H9 (cell line): ENCODE results near the gene LIF. TPM values are rescaled to one million over a fixed set of nuclear protein-coding genes. Genes with fewer than 3 reads are reported as not detected.

Experiments used
- DNase-seq: peaks from one replicate; pipeline ENCODE4 v3.0.0-alpha.2; 2017
- H2AFZ ChIP-seq: one replicate; pipeline ENCODE4 v1.6.1; 2013; ENCODE audit warnings: mild to moderate bottlenecking, low read length, control low read depth, moderate library complexity
- H2AK5ac ChIP-seq: 2 replicates; pipeline ENCODE4 v1.6.1; 2013; ENCODE audit warnings: low read length, control low read depth, mixed read lengths; ENCODE audit not compliant: insufficient read length
- H2BK120ac ChIP-seq: one replicate; pipeline ENCODE4 v1.6.1; 2013; ENCODE audit warnings: low read depth, mild to moderate bottlenecking, low read length, control low read depth, inconsistent platforms; ENCODE audit not compliant: poor library complexity, severe bottlenecking
- H2BK12ac ChIP-seq: 2 replicates; pipeline ENCODE4 v1.6.1; 2013; ENCODE audit warnings: low read length, control low read depth, mixed read lengths, low read depth; ENCODE audit not compliant: insufficient read length
- H2BK15ac ChIP-seq: 2 replicates; pipeline ENCODE4 v1.6.1; 2013; ENCODE audit warnings: low read depth, low read length, control low read depth
- H2BK20ac ChIP-seq: one replicate; pipeline ENCODE4 v1.6.1; 2013; ENCODE audit warnings: low read depth, mild to moderate bottlenecking, low read length, control low read depth, inconsistent platforms; ENCODE audit not compliant: poor library complexity, severe bottlenecking
- H2BK5ac ChIP-seq: 2 replicates; pipeline ENCODE4 v1.6.1; 2013; ENCODE audit warnings: low read length, control low read depth, mixed read lengths; ENCODE audit not compliant: insufficient read length
- H3K14ac ChIP-seq: 2 replicates; pipeline ENCODE4 v1.6.1; 2013; ENCODE audit warnings: low read length, control low read depth; ENCODE audit not compliant: insufficient read depth
- H3K18ac ChIP-seq: 2 replicates; pipeline ENCODE4 v1.6.1; 2013; ENCODE audit warnings: low read depth, mild to moderate bottlenecking, mixed read lengths, low read length, control low read depth; ENCODE audit not compliant: insufficient read length
- H3K23ac ChIP-seq: 2 replicates; pipeline ENCODE4 v1.6.1; 2013; ENCODE audit warnings: low read length, control low read depth, mixed read lengths, low read depth; ENCODE audit not compliant: insufficient read length
- H3K23me2 ChIP-seq: 2 replicates; pipeline ENCODE4 v1.6.1; 2013; ENCODE audit warnings: low read depth, mild to moderate bottlenecking, mixed read lengths, low read length, control low read depth; ENCODE audit not compliant: insufficient read length, poor library complexity, severe bottlenecking
- H3K27ac ChIP-seq: 2 replicates; pipeline ENCODE4 v1.5.1; 2013; ENCODE audit warnings: low read length, control low read depth, mixed read lengths, low read depth; ENCODE audit not compliant: insufficient read length
- H3K27me3 ChIP-seq: 2 replicates; pipeline ENCODE4 v1.6.1; 2013; ENCODE audit warnings: low read length, control low read depth, inconsistent platforms; ENCODE audit not compliant: insufficient read depth
- H3K4ac ChIP-seq: 2 replicates; pipeline ENCODE4 v1.6.1; 2013; ENCODE audit warnings: low read depth, mild to moderate bottlenecking, control low read depth, inconsistent platforms, low read length, moderate library complexity
- H3K4me1 ChIP-seq: 2 replicates; pipeline ENCODE4 v1.6.1; 2013; ENCODE audit warnings: low read length, control low read depth, inconsistent platforms; ENCODE audit not compliant: insufficient read depth
- H3K4me2 ChIP-seq: 2 replicates; pipeline ENCODE4 v1.6.1; 2013; ENCODE audit warnings: low read length, control low read depth, mixed read lengths; ENCODE audit not compliant: insufficient read length, insufficient read depth
- H3K56ac ChIP-seq: 2 replicates; pipeline ENCODE4 v1.6.1; 2013; ENCODE audit warnings: low read depth, mild to moderate bottlenecking, mixed read lengths, low read length, control low read depth; ENCODE audit not compliant: insufficient read length
- H3K79me1 ChIP-seq: 2 replicates; pipeline ENCODE4 v1.6.1; 2013; ENCODE audit warnings: low read depth, mild to moderate bottlenecking, moderate library complexity, low read length, control low read depth, inconsistent platforms; ENCODE audit not compliant: insufficient read depth, poor library complexity, severe bottlenecking
- H3K79me2 ChIP-seq: 2 replicates; pipeline ENCODE4 v1.6.1; 2013; ENCODE audit warnings: low read length, control low read depth, inconsistent platforms; ENCODE audit not compliant: insufficient read depth
- H3K9ac ChIP-seq: 2 replicates; pipeline ENCODE4 v1.6.1; 2013; ENCODE audit warnings: low read length, control low read depth, mixed read lengths; ENCODE audit not compliant: insufficient read length; ENCODE audit errors: extremely low read depth
- H3K9me3 ChIP-seq: one replicate; pipeline ENCODE4 v1.6.1; 2013; ENCODE audit warnings: low read depth, low read length, inconsistent platforms; ENCODE audit not compliant: control insufficient read depth
- H3T11ph ChIP-seq: one replicate; pipeline ENCODE4 v1.6.1; 2013; ENCODE audit warnings: mild to moderate bottlenecking, low read length, control low read depth, inconsistent platforms
- H4K20me1 ChIP-seq: one replicate; pipeline ENCODE4 v1.6.1; 2013; ENCODE audit not compliant: control insufficient read depth, insufficient read length, insufficient read depth
- H4K5ac ChIP-seq: 2 replicates; pipeline ENCODE4 v1.6.1; 2013; ENCODE audit warnings: low read depth, mild to moderate bottlenecking, mixed read lengths, low read length, control low read depth; ENCODE audit not compliant: insufficient read length
- H4K8ac ChIP-seq: replicated peaks from 2 replicates; pipeline ENCODE4 v1.6.1; 2013; ENCODE audit warnings: low read length, control low read depth, mixed read lengths, low read depth; ENCODE audit not compliant: insufficient read length
- H4K91ac ChIP-seq: 2 replicates; pipeline ENCODE4 v1.6.1; 2013; ENCODE audit warnings: low read depth, mild to moderate bottlenecking, moderate library complexity, mixed read lengths, low read length, control low read depth; ENCODE audit not compliant: insufficient read length
- H3K27ac Mint-ChIP-seq, 3 experiments: 2 replicates in 2 of 3; 3 replicates in 1 of 3; pipeline ENCODE4 v1.8.0; 2020 to 2021; ENCODE audit warnings: mixed read lengths in 3 of 3, mild to moderate bottlenecking in 1 of 3, moderate library complexity in 1 of 3
- H3K27me3 Mint-ChIP-seq: 2 replicates; pipeline ENCODE4 v1.8.0; 2021; ENCODE audit warnings: low read depth, mild to moderate bottlenecking, moderate library complexity, mixed read lengths
- H3K36me3 Mint-ChIP-seq, 3 experiments: 2 replicates in 2 of 3; 3 replicates in 1 of 3; pipeline ENCODE4 v1.8.0; 2020 to 2021; ENCODE audit warnings: low read depth in 3 of 3, mixed read lengths in 3 of 3; ENCODE audit not compliant: insufficient read depth in 1 of 3
- H3K4me1 Mint-ChIP-seq, 2 experiments: 2 replicates each; pipeline ENCODE4 v1.8.0; 2020; ENCODE audit warnings: mixed read lengths in 2 of 2
- H3K4me3 Mint-ChIP-seq, 2 experiments: 2 replicates in 1 of 2; 3 replicates in 1 of 2; pipeline ENCODE4 v1.8.0; 2020 to 2021; ENCODE audit warnings: mild to moderate bottlenecking in 2 of 2, mixed read lengths in 2 of 2, moderate library complexity in 1 of 2
- H3K9me3 Mint-ChIP-seq, 2 experiments: 2 replicates in 1 of 2; 3 replicates in 1 of 2; pipeline ENCODE4 v1.8.0; 2020; ENCODE audit warnings: mild to moderate bottlenecking in 2 of 2, mixed read lengths in 2 of 2, moderate library complexity in 1 of 2
- WGBS: extraction: QIAGEN DNeasy Blood & Tissue Kit; methylation state at CpG from one replicate; pipeline ENCODE4 v1.1.7; 2013; ENCODE audit warnings: missing lambda C conversion rate, low lambda C conversion rate, mixed read lengths; ENCODE audit not compliant: insufficient read length; ENCODE audit errors: extremely low coverage; 5-methylcytosine and 5-hydroxymethylcytosine counted together
- total RNA-seq: library from RNA; stranded (reverse); gene quantifications from 2 replicates; pipeline ENCODE4 v1.2.1, GENCODE V29; 2021
- TF ChIP-seq, protein P1 (sequence below): fragments of 200-600 bp; sonication (generic); conservative IDR thresholded peaks from 3 replicates; pipeline ENCODE4 v1.8.0; 2021; ENCODE audit warnings: antibody characterized with exemption, mild to moderate bottlenecking

LIF gene
- total RNA-seq, 1 experiment from 2014 or later, result 6.1 TPM

DNA sequence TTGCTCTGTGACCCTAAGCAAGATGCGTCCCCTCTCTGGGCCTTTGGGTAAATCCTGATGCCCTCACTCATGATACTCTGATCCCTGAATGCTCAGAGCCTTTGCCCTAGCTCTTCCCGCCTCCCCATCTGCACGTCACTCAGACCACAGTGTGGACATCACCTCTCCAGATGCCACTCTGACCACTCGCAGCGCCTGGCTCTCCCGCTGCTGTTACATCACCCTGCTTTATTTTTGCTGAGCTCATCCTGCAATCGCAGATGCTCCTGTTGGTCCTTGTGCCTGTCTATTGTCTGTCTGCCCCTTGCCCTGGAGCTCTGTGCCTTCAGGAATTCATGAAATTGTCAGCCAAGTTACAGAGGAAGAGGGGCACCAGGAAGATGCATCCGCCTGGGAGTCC is 14.6 kb upstream of the LIF start:
- H2BK15ac ChIP-seq, result no peak overlapping the region
- H2BK120ac ChIP-seq, result no peak overlapping the region
- H3K14ac ChIP-seq, result no peak overlapping the region; the same call in 1 of the 2 replicates
- H3K4me1 Mint-ChIP-seq, result peaks cover 13 to 30% of the 10 kb centered on the region in 2 experiments
- no peak overlapping the region for H3K9ac ChIP-seq
- H3K4ac ChIP-seq, result no peak overlapping the region
- H3K4me2 ChIP-seq, result no peak overlapping the region
- no peaks in the 10 kb centered on the region; the same call in 1 of the 2 replicates for H3K27me3 ChIP-seq
- H3K9me3 Mint-ChIP-seq, result no peaks in the 10 kb centered on the region; a peak in 1 of 5 replicates
- H4K20me1 ChIP-seq, result no peaks in the 10 kb centered on the region
- no peak overlapping the region for H3T11ph ChIP-seq
- no peak overlapping the region for H3K27ac Mint-ChIP-seq
- H3K4me1 ChIP-seq, result no peaks in the 10 kb centered on the region
- H4K5ac ChIP-seq, result no peak overlapping the region
- TF ChIP-seq, protein P1, sequence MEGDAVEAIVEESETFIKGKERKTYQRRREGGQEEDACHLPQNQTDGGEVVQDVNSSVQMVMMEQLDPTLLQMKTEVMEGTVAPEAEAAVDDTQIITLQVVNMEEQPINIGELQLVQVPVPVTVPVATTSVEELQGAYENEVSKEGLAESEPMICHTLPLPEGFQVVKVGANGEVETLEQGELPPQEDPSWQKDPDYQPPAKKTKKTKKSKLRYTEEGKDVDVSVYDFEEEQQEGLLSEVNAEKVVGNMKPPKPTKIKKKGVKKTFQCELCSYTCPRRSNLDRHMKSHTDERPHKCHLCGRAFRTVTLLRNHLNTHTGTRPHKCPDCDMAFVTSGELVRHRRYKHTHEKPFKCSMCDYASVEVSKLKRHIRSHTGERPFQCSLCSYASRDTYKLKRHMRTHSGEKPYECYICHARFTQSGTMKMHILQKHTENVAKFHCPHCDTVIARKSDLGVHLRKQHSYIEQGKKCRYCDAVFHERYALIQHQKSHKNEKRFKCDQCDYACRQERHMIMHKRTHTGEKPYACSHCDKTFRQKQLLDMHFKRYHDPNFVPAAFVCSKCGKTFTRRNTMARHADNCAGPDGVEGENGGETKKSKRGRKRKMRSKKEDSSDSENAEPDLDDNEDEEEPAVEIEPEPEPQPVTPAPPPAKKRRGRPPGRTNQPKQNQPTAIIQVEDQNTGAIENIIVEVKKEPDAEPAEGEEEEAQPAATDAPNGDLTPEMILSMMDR, result no peak
- no peak overlapping the region for H2BK12ac ChIP-seq
- no peak overlapping the region for H2BK5ac ChIP-seq
- H3K27me3 Mint-ChIP-seq, result peaks cover 19% of the 10 kb centered on the region
- H3K18ac ChIP-seq, result no peak overlapping the region
- H4K91ac ChIP-seq, result no peak overlapping the region
- H3K9me3 ChIP-seq, result no peaks in the 10 kb centered on the region
- H2AK5ac ChIP-seq, result no peak overlapping the region
- DNase-seq, result no peak
- H4K8ac ChIP-seq, result no peak overlapping the region
- H3K36me3 Mint-ChIP-seq, result no peaks in the 10 kb centered on the region
- H3K79me1 ChIP-seq, result no peaks in the 10 kb centered on the region
- H3K79me2 ChIP-seq, result no peaks in the 10 kb centered on the region
- H2AFZ ChIP-seq, result no peak overlapping the region
- no peaks in the 10 kb centered on the region for H3K23me2 ChIP-seq
- no peak overlapping the region for H3K56ac ChIP-seq
- H2BK20ac ChIP-seq, result no peak overlapping the region
- no CpG with 5 or more reads among the region's 8 CpGs for WGBS
- H3K27ac ChIP-seq, result no peak overlapping the region
- no peak overlapping the region for H3K4me3 Mint-ChIP-seq
- no peak overlapping the region for H3K23ac ChIP-seq
